ENCODE results near the gene EXOC2. TPM values are rescaled to one million over a fixed set of nuclear protein-coding genes. Genes with fewer than 3 reads are reported as not detected.
A peak's percentile ranks its signal among the peaks of the same experiment; 100 is the strongest.

Gene EXOC2
- total RNA-seq, 1 donor from 2014 or later = 44.4 TPM

DNA sequence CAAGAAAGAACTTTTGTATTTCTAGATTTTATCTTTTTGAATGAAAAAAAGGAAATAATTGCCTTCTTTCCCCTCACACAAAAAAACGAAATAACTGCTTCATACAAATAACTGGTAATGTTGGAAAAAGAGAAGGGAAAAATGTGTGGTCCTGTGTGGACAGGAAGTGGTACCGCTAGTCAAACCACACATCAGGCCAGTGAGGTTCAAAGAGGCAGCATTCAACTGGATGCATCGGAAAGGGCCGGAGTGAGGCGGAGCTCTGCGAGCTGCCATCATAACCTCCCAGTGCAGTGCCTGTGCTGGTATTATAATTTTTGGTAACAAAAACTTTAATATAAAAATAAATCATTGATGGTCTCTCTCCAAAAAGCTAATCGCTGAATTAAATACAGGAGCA lies 190.2 kb downstream of the EXOC2 start:
- Histone ChIP-seq H3K4me1 (ENCODE audit: insufficient read depth, low read length) (no peaks in the 10 kb centered on the region), H3K4me3 (ENCODE audit: insufficient read depth, low read depth, low read length) (no peak overlapping the region)
- no peak for FAIRE-seq

DNA sequence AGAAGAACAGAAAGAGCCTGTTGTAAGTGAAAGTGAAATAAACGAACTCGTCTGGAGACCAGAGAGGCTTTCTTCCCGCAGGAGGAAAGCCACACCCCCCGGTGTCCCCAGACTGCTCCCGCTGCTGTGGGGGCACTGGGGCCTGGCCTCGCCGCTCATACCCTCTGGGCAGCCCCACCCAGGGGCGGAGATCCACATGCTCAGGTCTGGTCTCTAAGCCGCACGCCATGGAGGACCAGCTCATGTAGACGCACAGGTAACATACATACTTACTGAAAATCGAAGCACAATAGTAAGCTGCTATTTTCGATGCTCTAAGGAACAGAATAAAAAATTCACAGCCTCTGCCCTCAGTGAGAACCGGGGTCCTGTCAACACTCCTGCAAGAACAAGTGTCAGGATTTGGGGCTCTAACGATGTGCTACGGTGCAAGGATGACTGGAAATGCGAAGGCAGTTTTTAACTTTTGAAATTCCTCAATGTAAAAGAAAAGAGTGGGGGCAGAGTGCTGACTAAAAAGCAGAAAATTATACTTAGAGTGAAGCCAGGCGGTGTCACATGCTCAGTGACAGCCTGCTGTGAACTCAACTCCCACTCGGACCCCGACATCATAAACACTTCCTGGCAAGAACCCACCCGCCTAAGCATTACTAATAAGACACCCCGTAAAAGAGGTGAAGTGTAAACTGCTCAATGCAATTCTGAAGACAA lies 190.9 kb downstream of the EXOC2 start:
- Histone ChIP-seq H3K4me3 (ENCODE audit: insufficient read depth, low read depth, low read length) (no peak overlapping the region), H3K36me3 (ENCODE audit: insufficient read depth, low read length) (peaks cover 6% of the 10 kb centered on the region), H3K79me2 (ENCODE audit: insufficient read depth, low read length) (no peaks in the 10 kb centered on the region), H3K9me3 (ENCODE audit: insufficient read depth, low read depth, low read length) (no peaks in the 10 kb centered on the region), H3K27ac (ENCODE audit: low read depth, low read length) (no peak overlapping the region), H3K9ac (ENCODE audit: low read length) (no peak overlapping the region), H4K20me1 (ENCODE audit: insufficient read depth, low read length) (no peaks in the 10 kb centered on the region), H2AFZ (ENCODE audit: low read depth, low read length) (no peak overlapping the region), H3K4me2 (ENCODE audit: low read length) (no peak overlapping the region), H3K4me1 (ENCODE audit: insufficient read depth, low read length) (no peaks in the 10 kb centered on the region), H3K27me3 (ENCODE audit: insufficient read depth, low read length) (no peaks in the 10 kb centered on the region)
- TF ChIP-seq EZH2 (IDR thresholded peaks at IDR 0.05; ENCODE audit: insufficient read depth, low read length) = no peak
- TF ChIP-seq, protein P1, sequence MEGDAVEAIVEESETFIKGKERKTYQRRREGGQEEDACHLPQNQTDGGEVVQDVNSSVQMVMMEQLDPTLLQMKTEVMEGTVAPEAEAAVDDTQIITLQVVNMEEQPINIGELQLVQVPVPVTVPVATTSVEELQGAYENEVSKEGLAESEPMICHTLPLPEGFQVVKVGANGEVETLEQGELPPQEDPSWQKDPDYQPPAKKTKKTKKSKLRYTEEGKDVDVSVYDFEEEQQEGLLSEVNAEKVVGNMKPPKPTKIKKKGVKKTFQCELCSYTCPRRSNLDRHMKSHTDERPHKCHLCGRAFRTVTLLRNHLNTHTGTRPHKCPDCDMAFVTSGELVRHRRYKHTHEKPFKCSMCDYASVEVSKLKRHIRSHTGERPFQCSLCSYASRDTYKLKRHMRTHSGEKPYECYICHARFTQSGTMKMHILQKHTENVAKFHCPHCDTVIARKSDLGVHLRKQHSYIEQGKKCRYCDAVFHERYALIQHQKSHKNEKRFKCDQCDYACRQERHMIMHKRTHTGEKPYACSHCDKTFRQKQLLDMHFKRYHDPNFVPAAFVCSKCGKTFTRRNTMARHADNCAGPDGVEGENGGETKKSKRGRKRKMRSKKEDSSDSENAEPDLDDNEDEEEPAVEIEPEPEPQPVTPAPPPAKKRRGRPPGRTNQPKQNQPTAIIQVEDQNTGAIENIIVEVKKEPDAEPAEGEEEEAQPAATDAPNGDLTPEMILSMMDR (IDR thresholded peaks at IDR 0.05; ENCODE audit: insufficient read depth, low read depth, low read length) = no peak
- H3K9me3 Mint-ChIP-seq (ENCODE audit: unreplicated experiment) = no peaks in the 10 kb centered on the region
- H3K27ac Mint-ChIP-seq (ENCODE audit: unreplicated experiment) = no peak overlapping the region
- no peaks in the 10 kb centered on the region for H3K27me3 Mint-ChIP-seq (ENCODE audit: low read depth, unreplicated experiment)
- no peak overlapping the region for H3K4me3 Mint-ChIP-seq (ENCODE audit: unreplicated experiment)
- no peak for FAIRE-seq
- H3K4me1 Mint-ChIP-seq (ENCODE audit: low read depth, unreplicated experiment) = peaks cover 14% of the 10 kb centered on the region
- H3K36me3 Mint-ChIP-seq (ENCODE audit: low read depth, unreplicated experiment) = peaks cover 5% of the 10 kb centered on the region
- no peak for DNase-seq (ENCODE audit: low read depth)

More for the DNA sequence above, 190.2 kb downstream of the EXOC2 start:
- Mint-ChIP-seq H3K9me3 (ENCODE audit: unreplicated experiment) (no peaks in the 10 kb centered on the region), H3K4me1 (ENCODE audit: low read depth, unreplicated experiment) (peaks cover 14% of the 10 kb centered on the region), H3K4me3 (ENCODE audit: unreplicated experiment) (no peak overlapping the region), H3K36me3 (ENCODE audit: low read depth, unreplicated experiment) (peaks cover 5% of the 10 kb centered on the region), H3K27ac (ENCODE audit: unreplicated experiment) (no peak overlapping the region), H3K27me3 (ENCODE audit: low read depth, unreplicated experiment) (no peaks in the 10 kb centered on the region)
- Histone ChIP-seq H4K20me1 (ENCODE audit: insufficient read depth, low read length) (no peaks in the 10 kb centered on the region), H3K9me3 (ENCODE audit: insufficient read depth, low read depth, low read length) (no peaks in the 10 kb centered on the region), H3K36me3 (ENCODE audit: insufficient read depth, low read length) (peaks cover 3% of the 10 kb centered on the region), H3K27ac (ENCODE audit: low read depth, low read length) (no peak overlapping the region), H3K9ac (ENCODE audit: low read length) (no peak overlapping the region), H3K79me2 (ENCODE audit: insufficient read depth, low read length) (no peaks in the 10 kb centered on the region), H3K4me2 (ENCODE audit: low read length) (no peak overlapping the region), H3K27me3 (ENCODE audit: insufficient read depth, low read length) (no peaks in the 10 kb centered on the region), H2AFZ (ENCODE audit: low read depth, low read length) (no peak overlapping the region)
- TF ChIP-seq, protein P1 (IDR thresholded peaks at IDR 0.05; ENCODE audit: insufficient read depth, low read depth, low read length) = no peak
- TF ChIP-seq EZH2 (IDR thresholded peaks at IDR 0.05; ENCODE audit: insufficient read depth, low read length) = no peak
- no peak for DNase-seq (ENCODE audit: low read depth)

DNA sequence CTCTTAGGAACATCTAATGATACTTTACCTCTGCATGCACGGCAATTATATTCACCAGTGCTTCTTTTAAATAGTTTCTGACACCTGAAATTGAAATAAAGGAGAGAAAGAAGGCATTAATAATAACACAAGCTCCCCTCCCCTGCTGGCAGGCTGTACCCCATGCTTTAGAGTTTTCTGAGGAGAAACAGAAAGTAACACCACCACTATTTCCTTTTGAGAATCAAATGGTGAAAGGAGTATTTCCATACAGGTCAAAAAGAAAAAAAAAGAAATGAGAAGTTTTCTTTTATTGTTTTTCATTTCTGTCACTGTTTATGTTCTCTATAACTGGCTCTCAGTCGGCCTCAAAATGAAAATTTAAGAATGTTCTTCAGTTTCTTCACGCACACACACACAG lies 193.3 kb downstream of the EXOC2 start:
- Histone ChIP-seq H4K20me1 (ENCODE audit: insufficient read depth, low read length) (no peaks in the 10 kb centered on the region), H3K9me3 (ENCODE audit: insufficient read depth, low read depth, low read length) (no peaks in the 10 kb centered on the region), H3K4me2 (ENCODE audit: low read length) (no peak overlapping the region), H2AFZ (ENCODE audit: low read depth, low read length) (no peak overlapping the region), H3K4me3 (ENCODE audit: insufficient read depth, low read depth, low read length) (no peak overlapping the region), H3K27me3 (ENCODE audit: insufficient read depth, low read length) (no peaks in the 10 kb centered on the region), H3K4me1 (ENCODE audit: insufficient read depth, low read length) (no peaks in the 10 kb centered on the region), H3K27ac (ENCODE audit: low read depth, low read length) (no peak overlapping the region), H3K36me3 (ENCODE audit: insufficient read depth, low read length) (peaks cover 11% of the 10 kb centered on the region), H3K9ac (ENCODE audit: low read length) (no peak overlapping the region), H3K79me2 (ENCODE audit: insufficient read depth, low read length) (no peaks in the 10 kb centered on the region)
- Mint-ChIP-seq H3K4me1 (ENCODE audit: low read depth, unreplicated experiment) (peaks cover 14% of the 10 kb centered on the region), H3K27ac (ENCODE audit: unreplicated experiment) (peak overlapping the region; percentile 75), H3K9me3 (ENCODE audit: unreplicated experiment) (no peaks in the 10 kb centered on the region), H3K4me3 (ENCODE audit: unreplicated experiment) (no peak overlapping the region), H3K36me3 (ENCODE audit: low read depth, unreplicated experiment) (no peaks in the 10 kb centered on the region), H3K27me3 (ENCODE audit: low read depth, unreplicated experiment) (no peaks in the 10 kb centered on the region)
- no peak for DNase-seq (ENCODE audit: low read depth)
- FAIRE-seq = no peak
- no peak for TF ChIP-seq EZH2 (IDR thresholded peaks at IDR 0.05; ENCODE audit: insufficient read depth, low read length)
- TF ChIP-seq, protein P1 (IDR thresholded peaks at IDR 0.05; ENCODE audit: insufficient read depth, low read depth, low read length) = no peak
